HCT116 (cell line): ENCODE data around the gene TFDP1. TPM values are rescaled to one million over a fixed set of nuclear protein-coding genes. Genes with fewer than 3 reads are reported as not detected.

Experiments
- ATAC-seq: fragments of 200-7000 bp; cut with Tn5 transposase; 2 replicates; pipeline ENCODE4 v1.9.1; 2020; ENCODE audit warnings: mild to moderate bottlenecking, moderate library complexity
- BruUV-seq: library from RNA; stranded (reverse); fragments of 400-500 nt; replicated peaks from 2 replicates; lab custom pipeline; 2021; lab: Mats Ljungman, UMichigan
- CTCF ChIA-PET: fragments of 300-600 bp; sonication (Branson Sonifier 250); formaldehyde crosslinking; loops from one replicate; lab custom pipeline; 2021; ENCODE audit warnings: antibody characterized with exemption; lab: Charles Lee
- POLR2A ChIA-PET: fragments of 300-600, 350-600 bp; sonication (Branson Sonifier 250); formaldehyde crosslinking; loops from one replicate; lab custom pipeline; 2021; ENCODE audit warnings: antibody characterized with exemption; lab: Charles Lee
- RAD21 ChIA-PET, 2 experiments: fragments of 300-600 bp; sonication (Branson Sonifier 250); formaldehyde crosslinking; loops; one replicate each; lab custom pipeline; 2023; ENCODE audit warnings: low total read pairs in 2 of 2; ENCODE audit not compliant: uncharacterized antibody in 2 of 2, unreplicated experiment in 2 of 2, low non-redundant PET in 1 of 2; lab: Charles Lee
- DNase-seq: peaks from one replicate; pipeline ENCODE4 v3.0.0-alpha.2; 2010; ENCODE audit warnings: low read depth, low spot score
- H2AFZ ChIP-seq: fragments of 200-600 bp; shearing (Covaris generic), sonication (generic); 2 replicates; pipeline ENCODE4 v1.6.1; 2017; ENCODE audit warnings: low read depth, mixed run types, mixed read lengths, antibody characterized with exemption, low read length; ENCODE audit not compliant: poor library complexity, severe bottlenecking
- H3K27ac ChIP-seq: 2 replicates; pipeline ENCODE4 v1.5.1; 2012; ENCODE audit warnings: low read depth, low read length
- H3K27me3 ChIP-seq: fragments of 200-600 bp; sonication (generic); 2 replicates; pipeline ENCODE4 v1.6.1; 2016; ENCODE audit warnings: mixed run types, low read length, mixed read lengths; ENCODE audit not compliant: insufficient read depth
- H3K36me3 ChIP-seq, 2 experiments: fragments of 200-500 bp in 1 of 2; fragments of 200-600 bp in 1 of 2; sonication (Bioruptor generic) in 1 of 2; sonication (generic) in 1 of 2; 2 replicates each; pipeline versions ENCODE4 v1.5.1 to v1.6.1; 2014 to 2016; ENCODE audit warnings: low read length in 2 of 2, inconsistent platforms in 1 of 2, mixed read lengths in 1 of 2, mixed run types in 1 of 2; ENCODE audit not compliant: insufficient read depth in 2 of 2, control insufficient read depth in 1 of 2
- H3K4me1 ChIP-seq, 2 experiments: fragments of 200-600 bp in 1 of 2; sonication (generic) in 1 of 2; 2 replicates each; pipeline versions ENCODE4 v1.5.1 to v1.6.1; 2012 to 2017; ENCODE audit warnings: low read length in 2 of 2, inconsistent platforms in 1 of 2, mild to moderate bottlenecking in 1 of 2, mixed read lengths in 1 of 2, mixed run types in 1 of 2, moderate library complexity in 1 of 2; ENCODE audit not compliant: insufficient read depth in 2 of 2, control insufficient read depth in 1 of 2
- H3K4me2 ChIP-seq: fragments of 200-600 bp; sonication (generic); 2 replicates; pipeline ENCODE4 v1.6.1; 2017; ENCODE audit warnings: mixed run types, low read length, mixed read lengths
- H3K4me3 ChIP-seq, 2 experiments: fragments of 200-600 bp in 1 of 2; sonication (generic) in 1 of 2; replicated peaks in 1 of 2; 2 replicates each; pipeline ENCODE4 v1.5.1; 2011 to 2016; ENCODE audit warnings: low read length in 2 of 2, control low read depth in 1 of 2, low read depth in 1 of 2, mild to moderate bottlenecking in 1 of 2, mixed read lengths in 1 of 2, mixed run types in 1 of 2
- H3K79me2 ChIP-seq: fragments of 200-600 bp; sonication (generic); 2 replicates; pipeline ENCODE4 v1.6.1; 2017; ENCODE audit warnings: mild to moderate bottlenecking, mixed run types, low read length, moderate library complexity, mixed read lengths; ENCODE audit not compliant: insufficient read depth
- H3K9ac ChIP-seq: fragments of 200-600 bp; sonication (generic); 2 replicates; pipeline ENCODE4 v1.6.1; 2016; ENCODE audit warnings: low read length, mixed read lengths
- H3K9me2 ChIP-seq: fragments of 200-600 bp; sonication (generic), shearing (Covaris generic); 2 replicates; pipeline ENCODE4 v1.6.1; 2017; ENCODE audit warnings: mixed run types, mild to moderate bottlenecking, moderate library complexity; ENCODE audit not compliant: insufficient read depth
- H3K9me3 ChIP-seq, 2 experiments: fragments of 200-500 bp in 1 of 2; fragments of 200-600 bp in 1 of 2; sonication (Bioruptor generic) in 1 of 2; sonication (generic) in 1 of 2; 2 replicates each; pipeline ENCODE4 v1.6.1; 2014 to 2017; ENCODE audit warnings: low read length in 2 of 2, mixed read lengths in 2 of 2, inconsistent platforms in 1 of 2, low read depth in 1 of 2, mild to moderate bottlenecking in 1 of 2, mixed run types in 1 of 2, moderate library complexity in 1 of 2; ENCODE audit not compliant: control insufficient read depth in 1 of 2, insufficient read depth in 1 of 2
- H4K20me1 ChIP-seq: fragments of 200-600 bp; sonication (generic), shearing (Covaris generic); 2 replicates; pipeline ENCODE4 v1.6.1; 2017; ENCODE audit warnings: mixed run types, mild to moderate bottlenecking, moderate library complexity; ENCODE audit not compliant: insufficient read depth
- ATF3 ChIP-seq: IDR thresholded peaks from 2 replicates; pipeline ENCODE4 v1.6.1; 2012
- CBX3 ChIP-seq: IDR thresholded peaks from 2 replicates; pipeline ENCODE4 v1.6.1; 2012; ENCODE audit warnings: low read depth
- CEBPB ChIP-seq: IDR thresholded peaks from 2 replicates; pipeline ENCODE4 v1.6.1; 2012; ENCODE audit warnings: low read depth
- EGR1 ChIP-seq: IDR thresholded peaks from 2 replicates; pipeline ENCODE4 v1.6.1; 2012; ENCODE audit warnings: low read depth
- ELF1 ChIP-seq: IDR thresholded peaks from 2 replicates; pipeline ENCODE4 v1.6.1; 2012; ENCODE audit warnings: low read depth, borderline replicate concordance
- EZH2phosphoT487 ChIP-seq: fragments of 200-600 bp; IDR thresholded peaks from 2 replicates; pipeline ENCODE4 v1.6.1; 2018; ENCODE audit warnings: antibody characterized with exemption, borderline replicate concordance
- FOSL1 ChIP-seq: IDR thresholded peaks from 2 replicates; pipeline ENCODE4 v1.6.1; 2012; ENCODE audit warnings: low read depth
- JUND ChIP-seq: IDR thresholded peaks from 2 replicates; pipeline ENCODE4 v1.6.1; 2012
- POLR2A ChIP-seq: IDR thresholded peaks from 2 replicates; pipeline ENCODE4 v1.7.0; 2011; ENCODE audit warnings: borderline replicate concordance; ENCODE audit not compliant: insufficient read depth, insufficient read length; ENCODE audit errors: extremely low read depth
- POLR2AphosphoS5 ChIP-seq: IDR thresholded peaks from 2 replicates; pipeline ENCODE4 v1.6.1; 2011; ENCODE audit warnings: mild to moderate bottlenecking, low read depth, low read length, moderate library complexity
- RAD21 ChIP-seq: IDR thresholded peaks from 2 replicates; pipeline ENCODE4 v1.6.1; 2012; ENCODE audit warnings: low read depth, mild to moderate bottlenecking
- REST ChIP-seq: IDR thresholded peaks from 2 replicates; pipeline ENCODE4 v1.6.1; 2012; ENCODE audit warnings: low read depth
- SIN3A ChIP-seq: IDR thresholded peaks from 2 replicates; pipeline ENCODE4 v1.6.1; 2012; ENCODE audit warnings: low read depth
- SP1 ChIP-seq: IDR thresholded peaks from 2 replicates; pipeline ENCODE4 v1.6.1; 2012; ENCODE audit warnings: low read depth
- ZFX ChIP-seq: fragments of 450-650 bp; IDR thresholded peaks from 2 replicates; pipeline ENCODE4 v1.6.1; 2017
- ZNF274 ChIP-seq: fragments of 200-500 bp; sonication (Bioruptor generic); IDR thresholded peaks from 2 replicates; pipeline ENCODE4 v1.6.1; 2014; ENCODE audit warnings: mild to moderate bottlenecking, low read depth, low read length, inconsistent platforms
- intact Hi-C: fragments of 100-400 bp; cut with micrococcal nuclease; formaldehyde crosslinking; loops from 2 replicates; pipeline ENCODE4 v1.10.0; 2022
- total RNA-seq: library from RNA; stranded (reverse); gene quantifications from one replicate; pipeline ENCODE4 v1.2.1, GENCODE V29; 2021; ENCODE audit not compliant: unreplicated experiment
- TF ChIP-seq, protein P1 (sequence below): IDR thresholded peaks from 2 replicates; pipeline ENCODE4 v1.6.1; 2012

The TFDP1 gene
- total RNA-seq, 1 experiment from 2014 or later, result 169 TPM

DNA sequence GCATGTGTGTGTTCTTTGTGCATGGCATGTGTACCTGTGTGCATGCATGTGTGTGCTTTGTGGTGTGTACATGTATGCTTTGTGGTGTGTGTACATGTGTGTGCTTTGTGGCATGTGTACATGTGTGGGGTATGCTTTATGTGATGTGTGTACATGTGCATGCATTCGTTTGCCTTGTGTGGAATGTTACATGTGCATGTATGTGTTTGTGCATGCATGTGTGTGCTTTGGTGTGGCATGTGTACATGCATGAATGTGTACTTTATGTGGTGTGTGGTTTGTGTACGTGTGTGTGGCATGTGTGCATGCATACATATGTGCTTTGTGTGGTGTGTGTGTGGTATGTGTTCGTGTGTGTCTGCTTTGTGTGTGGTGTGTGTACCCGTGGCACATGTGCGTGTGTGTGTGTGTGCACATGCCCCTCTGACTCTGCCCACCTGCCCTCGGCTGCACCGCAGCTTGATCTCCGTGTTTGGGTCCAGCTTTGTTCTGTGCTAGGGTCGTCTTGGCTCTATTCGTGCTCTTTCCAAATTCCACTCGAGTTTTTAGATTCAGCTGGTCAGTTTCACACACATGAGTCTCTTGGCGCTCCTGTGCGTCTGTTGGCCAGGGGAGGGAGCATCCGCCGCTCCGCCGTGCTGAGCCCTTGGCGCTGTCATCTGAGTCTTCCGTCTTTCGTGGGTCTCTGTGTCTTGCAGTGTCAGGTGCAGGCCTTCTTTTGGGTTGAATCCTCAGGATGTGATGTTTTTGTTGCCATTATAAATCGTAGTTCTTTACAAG, 46.5 kb upstream of the TFDP1 start:
- Histone ChIP-seq H4K20me1 (no peaks in the 10 kb centered on the region), H3K79me2 (no peaks in the 10 kb centered on the region; the same call in 1 of the 2 replicates), H3K36me3 (no peaks in the 10 kb centered on the region; a peak in 2 of 4 replicates), H3K9me2 (no peaks in the 10 kb centered on the region), H3K4me2 (no peak overlapping the region), H3K4me3 (no peak overlapping the region), H2AFZ (no peak overlapping the region), H3K27ac (no peak overlapping the region), H3K9me3 (no peaks in the 10 kb centered on the region), H3K4me1 (no peaks in the 10 kb centered on the region), H3K27me3 (no peaks in the 10 kb centered on the region), H3K9ac (no peak overlapping the region)
- ATAC-seq, result no peak
- ChIA-PET RAD21 (no interaction called here), POLR2A (no interaction called here), CTCF (no interaction called here)
- no peak for DNase-seq
- intact Hi-C loops, result no loop called here
- TF ChIP-seq POLR2A (no peak), EZH2phosphoT487 (no peak), SIN3A (no peak), ELF1 (no peak), SP1 (no peak), CBX3 (no peak), JUND (no peak), RAD21 (no peak), ZFX (no peak), ATF3 (no peak), ZNF274 (no peak), POLR2AphosphoS5 (no peak), FOSL1 (no peak), EGR1 (no peak), REST (no peak), CEBPB (no peak)
- TF ChIP-seq, protein P1, sequence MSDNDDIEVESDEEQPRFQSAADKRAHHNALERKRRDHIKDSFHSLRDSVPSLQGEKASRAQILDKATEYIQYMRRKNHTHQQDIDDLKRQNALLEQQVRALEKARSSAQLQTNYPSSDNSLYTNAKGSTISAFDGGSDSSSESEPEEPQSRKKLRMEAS, result no peak
- BruUV-seq, result no TSS peak
